CD4-positive, alpha-beta T cell treated with Interleukin-1 beta for 1 hour (primary cell): ENCODE measurements around the gene CAMTA1.

Experiments used
- DNase-seq, 2 donors: peaks; one replicate each; pipeline ENCODE4 v3.0.0-alpha.2; 2020 to 2022

CAMTA1 gene

DNA sequence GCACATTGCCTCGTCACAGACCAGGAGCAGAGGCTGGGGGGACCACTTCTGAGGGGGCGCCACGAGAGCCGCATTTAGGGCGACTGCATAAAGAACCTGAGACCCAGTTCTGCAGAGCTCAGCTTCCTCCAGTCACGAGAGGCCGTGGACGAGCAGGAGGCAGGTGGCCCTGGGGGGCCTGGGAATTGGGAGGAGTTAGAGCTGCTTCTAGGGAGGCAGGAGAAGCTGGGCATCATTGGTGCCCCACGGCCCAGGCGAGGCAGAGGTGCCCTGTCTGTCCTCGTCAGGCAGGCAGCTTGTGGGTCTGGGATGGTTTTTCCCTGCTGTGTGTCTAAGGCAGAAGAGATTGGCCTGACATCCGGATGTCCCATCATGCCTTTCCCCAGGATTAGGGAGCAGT is 389.3 kb downstream of the CAMTA1 start:
- DNase-seq = no peak

DNA sequence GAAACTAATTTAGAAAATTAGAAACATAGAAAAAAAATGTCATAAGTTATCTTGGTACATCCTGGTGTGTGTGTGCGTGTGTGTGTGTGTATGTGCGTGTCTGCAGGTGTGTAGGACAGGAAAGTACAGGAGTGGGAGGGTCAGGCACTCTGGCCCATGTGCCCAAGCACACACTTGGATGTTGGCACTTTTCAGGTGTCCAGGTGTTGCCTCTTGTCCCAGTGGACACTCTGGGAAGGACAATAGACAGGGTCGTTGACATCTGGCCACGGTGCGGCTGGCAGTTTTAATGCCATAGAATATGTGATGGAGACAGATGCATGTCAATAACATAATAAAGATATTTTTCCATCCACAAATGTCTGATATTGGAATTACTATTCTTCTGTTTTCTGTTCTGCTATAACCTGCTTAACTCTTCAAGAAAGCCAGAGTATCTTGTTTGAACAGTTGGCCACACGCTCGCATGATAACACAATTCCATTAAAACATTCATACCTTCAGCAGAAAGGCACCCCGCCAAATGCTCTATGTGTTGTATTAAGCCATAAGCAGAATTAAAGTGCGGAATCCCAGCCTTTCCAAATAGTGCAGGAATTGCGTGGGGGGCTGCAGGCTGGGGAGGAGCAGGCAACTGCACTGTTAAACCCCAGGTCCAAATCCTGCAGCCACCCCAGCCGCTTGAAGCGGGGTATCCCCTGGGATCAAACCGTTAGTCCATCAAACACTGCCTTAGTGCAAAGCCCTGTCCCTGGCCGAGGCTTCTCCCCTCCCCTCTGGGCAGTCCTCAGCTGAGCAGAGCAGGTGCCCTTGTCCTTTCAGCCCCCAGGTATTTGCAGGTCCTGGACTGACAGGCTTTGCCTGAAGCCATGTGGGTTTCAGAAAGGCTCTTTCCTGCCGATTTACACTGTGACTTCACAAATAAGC is 390.0 kb downstream of the CAMTA1 start:
- no peak for DNase-seq

DNA sequence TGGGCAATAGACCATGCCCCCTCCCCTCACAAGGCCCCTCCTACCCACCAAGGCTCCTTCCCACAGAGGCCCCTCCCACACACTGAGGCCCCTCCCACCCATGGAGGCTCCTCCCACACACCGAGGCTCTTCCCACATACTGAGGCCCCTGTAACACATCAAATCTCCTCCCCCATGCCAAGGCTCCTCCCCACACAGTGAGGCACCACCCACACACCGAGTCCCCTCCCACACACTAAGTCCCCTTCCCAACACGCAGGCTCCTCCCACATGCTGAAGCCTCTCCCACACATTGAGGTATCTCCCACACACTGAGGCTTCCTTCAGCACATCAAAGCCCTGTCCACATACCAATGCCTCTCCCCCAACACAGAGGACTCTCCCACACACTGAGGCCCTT is 391.8 kb downstream of the CAMTA1 start:
- DNase-seq = no peak

GRCh38 chr1:7177438-7178146 is 392.3 kb downstream of the CAMTA1 start:
- DNase-seq = no peak

GRCh38 chr1:7178336-7178735 is 393.1 kb downstream of the CAMTA1 start:
- no peak for DNase-seq

- no peak for DNase-seq
These were observed 393.5 kb downstream of the CAMTA1 start for GRCh38 chr1:7178741-7179140.

GRCh38 chr1:7185721-7186120 is 400.5 kb downstream of the CAMTA1 start:
- DNase-seq = no peak

DNA sequence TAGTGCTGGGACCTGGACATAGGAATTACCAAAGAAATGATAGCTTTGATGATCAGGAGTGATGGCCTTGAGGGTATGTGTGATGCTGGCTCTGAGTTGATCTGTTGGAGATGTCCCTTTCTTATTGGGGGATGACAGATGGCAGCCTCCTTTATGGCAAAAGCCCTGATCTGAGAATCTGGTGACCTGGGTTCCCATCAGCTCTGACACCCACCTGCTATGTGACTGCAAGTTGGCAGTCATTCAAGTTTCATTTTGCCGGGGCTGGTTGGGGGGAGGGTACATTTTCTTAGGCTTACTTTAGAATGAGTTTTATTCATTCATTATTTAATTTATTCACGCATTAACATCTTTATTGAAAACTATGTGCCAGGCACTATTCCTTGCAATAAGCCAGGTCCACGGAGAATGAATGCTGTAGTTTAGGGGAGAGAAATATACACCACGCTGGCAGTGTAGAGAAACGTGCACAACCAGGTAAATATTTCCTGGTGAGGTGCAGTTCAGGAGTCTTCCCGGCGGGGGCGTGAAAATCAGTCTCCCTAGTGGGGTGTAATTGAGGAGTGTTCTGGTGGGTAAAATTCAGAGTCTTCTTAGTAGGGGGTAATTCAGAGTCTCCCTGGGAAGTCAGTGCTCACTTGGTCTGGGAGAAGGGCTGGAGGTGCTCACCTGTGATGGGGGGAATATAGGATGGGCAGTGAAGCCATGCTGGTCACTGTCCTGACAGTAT is 401.3 kb downstream of the CAMTA1 start:
- no peak for DNase-seq

DNA sequence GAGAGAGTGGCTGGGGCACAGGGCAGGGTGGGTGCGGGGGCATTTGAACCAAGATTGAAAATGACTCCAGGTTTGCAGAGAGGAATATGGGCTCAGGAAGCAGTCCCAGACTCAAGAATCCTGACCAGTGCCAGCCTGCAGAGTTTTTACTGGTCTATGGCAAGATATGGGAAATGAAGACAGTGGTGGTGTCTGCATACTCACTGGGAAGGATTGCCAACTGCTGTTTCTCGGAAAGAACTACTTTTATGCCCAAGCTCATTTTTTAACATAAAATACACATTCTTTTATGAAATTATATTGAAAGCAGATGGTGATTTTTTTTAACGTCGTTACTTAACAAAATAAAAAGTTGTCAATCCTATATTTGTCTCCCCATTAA is 401.8 kb downstream of the CAMTA1 start:
- DNase-seq = no peak

- no peak for DNase-seq
These were observed 405.0 kb downstream of the CAMTA1 start for GRCh38 chr1:7190261-7190660.

GRCh38 chr1:7192453-7192852 is 407.2 kb downstream of the CAMTA1 start:
- DNase-seq = no peak

DNA sequence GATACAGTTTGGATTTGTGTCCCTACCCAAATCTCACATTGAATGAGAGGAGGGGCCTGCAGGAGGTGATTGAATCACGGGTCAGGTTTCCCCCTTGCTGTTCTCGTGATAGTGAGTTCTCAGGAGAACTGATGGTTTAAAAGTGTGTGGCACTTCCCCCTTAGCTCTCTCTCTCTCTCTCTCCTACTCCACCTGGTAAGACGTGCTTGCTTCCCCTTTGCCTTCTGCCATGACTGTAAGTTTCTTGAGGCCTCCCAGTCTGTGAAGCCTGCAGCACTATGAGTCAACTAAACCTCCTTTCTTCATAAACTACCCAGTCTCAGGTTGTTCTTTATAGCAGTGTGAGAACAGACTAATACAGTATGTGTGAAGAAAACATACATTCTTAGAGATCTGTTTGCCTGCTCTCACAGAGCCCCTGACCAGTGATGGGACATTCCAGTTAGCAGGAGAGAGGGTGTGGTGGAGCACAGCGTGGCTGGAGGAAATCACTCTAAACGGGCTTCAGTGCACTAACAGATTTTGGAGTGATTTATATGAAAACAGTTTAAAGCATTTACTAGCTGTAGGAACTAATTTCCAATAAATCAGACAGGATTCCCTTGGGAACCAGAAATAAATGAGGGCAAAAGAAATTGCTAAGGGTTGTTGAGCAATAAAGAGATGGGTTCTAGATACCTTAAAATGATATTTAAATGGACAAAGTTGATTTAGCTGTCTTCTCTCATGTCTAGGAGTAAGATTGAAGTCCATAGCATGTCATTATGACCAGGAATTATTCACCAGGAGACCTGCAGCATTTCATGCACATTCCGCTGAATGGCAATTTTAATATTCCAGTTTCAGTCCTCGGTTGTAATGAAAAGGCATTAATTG is 411.0 kb downstream of the CAMTA1 start:
- DNase-seq = no peak

DNA sequence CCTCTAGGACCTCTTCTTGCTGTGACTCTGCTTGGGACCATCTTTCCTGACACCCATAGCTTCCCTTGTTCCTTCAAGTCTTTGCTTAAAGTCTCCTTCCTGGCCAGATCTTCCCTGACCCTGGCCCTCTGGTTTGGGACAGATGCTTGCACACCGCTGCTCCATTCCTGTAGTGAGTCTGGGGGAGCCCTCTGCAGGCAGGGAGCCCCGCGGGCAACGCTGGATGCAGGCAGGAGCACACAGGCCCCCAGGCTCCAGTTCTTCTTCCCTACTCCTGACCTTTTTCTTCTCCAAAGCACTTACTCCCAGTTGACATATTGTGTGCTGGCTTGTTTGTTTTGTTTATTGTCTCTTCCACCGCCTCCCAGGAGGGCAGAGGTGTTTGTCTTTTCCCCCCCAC is 413.4 kb downstream of the CAMTA1 start:
- DNase-seq = no peak

- no peak for DNase-seq
These were observed 414.0 kb downstream of the CAMTA1 start for GRCh38 chr1:7199077-7199779.

DNA sequence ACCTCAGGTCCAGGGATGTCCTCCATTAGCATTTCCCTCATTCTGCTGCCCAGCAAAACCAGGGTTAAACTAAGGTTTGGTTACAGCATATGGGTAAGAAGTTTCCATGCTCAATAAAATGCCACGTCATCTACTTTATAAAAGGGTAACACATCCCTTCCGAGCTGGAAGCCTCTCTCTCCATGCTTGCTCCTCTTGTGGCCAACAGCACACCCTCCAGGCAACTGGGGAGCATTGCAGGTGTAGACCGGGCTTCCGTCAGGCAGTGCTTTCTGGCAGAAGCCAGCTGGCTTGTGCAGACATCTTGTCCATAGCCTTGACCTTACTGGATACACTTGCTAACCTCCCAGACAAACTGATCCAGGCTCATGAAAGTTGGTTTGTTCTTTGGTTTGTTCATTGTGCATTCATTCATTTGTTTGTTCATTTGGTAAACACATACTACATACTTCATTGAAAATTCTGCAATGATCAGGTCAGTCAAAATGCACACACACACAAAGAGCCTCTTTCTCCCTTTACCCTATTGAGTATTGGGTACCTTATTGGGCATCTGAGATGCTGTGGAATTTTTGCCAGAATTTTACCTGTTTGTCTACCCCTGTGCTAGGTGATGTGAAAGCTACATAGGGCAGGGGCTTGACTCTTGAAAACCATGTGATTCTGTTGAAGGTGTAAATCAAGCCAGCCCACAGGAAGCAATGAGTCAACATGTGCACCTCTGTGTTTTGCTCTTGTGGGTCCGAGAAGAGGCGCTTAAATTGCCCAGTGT is 422.8 kb downstream of the CAMTA1 start:
- no peak for DNase-seq

DNA sequence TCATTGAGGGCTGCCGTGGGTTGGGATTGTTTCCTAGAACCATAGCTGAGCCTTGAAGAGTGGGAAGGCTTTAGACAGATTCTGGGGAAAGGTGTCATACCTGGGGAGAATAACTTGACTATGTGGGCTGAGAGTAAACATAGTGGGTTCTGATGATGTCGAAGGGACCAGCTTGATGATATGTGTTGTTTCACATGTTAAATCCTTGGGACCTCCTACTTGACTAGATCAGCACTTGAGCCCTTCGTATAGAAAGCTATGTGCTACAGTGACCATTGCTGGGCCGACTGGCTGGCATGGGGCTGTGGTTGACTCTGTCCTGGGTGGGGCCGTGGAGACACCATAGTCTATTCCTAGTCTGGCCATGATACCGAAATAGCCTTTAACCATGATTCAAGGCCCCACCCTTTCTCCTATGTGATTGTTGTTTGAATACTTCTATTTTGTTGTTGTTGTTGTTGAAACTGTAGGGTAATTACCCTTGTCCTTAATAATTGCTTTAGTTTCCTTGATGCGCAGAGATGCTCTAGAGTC is 423.5 kb downstream of the CAMTA1 start:
- no peak for DNase-seq

DNA sequence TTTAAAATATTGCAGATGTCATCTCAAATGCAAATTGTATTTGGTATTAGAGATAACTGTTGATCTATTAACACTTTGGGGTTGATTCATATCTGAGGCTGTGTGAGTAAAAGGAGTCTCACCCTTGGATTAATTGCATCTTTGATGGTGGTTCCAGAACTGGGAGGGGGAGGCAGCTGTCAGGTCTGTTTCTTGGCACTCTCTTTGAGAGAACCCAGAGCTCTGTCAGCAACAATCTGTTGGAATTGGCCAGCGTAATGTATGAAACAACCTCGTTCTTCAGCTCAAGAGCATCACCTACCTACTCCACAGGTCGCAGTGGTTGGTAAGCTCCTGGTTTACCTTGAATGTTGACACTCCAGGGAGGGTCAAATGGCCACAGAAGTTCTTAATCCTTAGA is 424.1 kb downstream of the CAMTA1 start:
- DNase-seq = no peak

GRCh38 chr1:7218210-7218832 is 433.1 kb downstream of the CAMTA1 start:
- DNase-seq = peak in 1 of 2 donors; percentile 27

DNA sequence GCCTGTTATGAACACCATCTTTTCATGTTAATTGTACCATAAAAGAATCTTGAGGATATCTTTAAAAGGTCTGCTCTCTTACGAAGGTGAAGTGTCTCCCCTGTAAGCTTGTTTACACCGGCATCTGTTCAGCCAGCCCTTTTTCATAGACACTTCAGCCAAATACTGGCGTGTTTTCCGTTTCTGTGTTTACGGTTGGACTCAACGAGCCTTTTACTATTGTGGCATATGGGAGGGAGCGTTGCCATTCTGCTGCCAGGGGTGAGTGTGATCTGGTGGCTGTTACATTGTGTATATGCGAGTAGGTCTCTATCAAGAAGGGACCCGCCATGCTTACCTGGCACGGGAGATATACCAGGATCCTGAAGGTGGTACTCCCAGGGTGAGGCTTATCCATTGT is 433.8 kb downstream of the CAMTA1 start:
- no peak for DNase-seq

DNA sequence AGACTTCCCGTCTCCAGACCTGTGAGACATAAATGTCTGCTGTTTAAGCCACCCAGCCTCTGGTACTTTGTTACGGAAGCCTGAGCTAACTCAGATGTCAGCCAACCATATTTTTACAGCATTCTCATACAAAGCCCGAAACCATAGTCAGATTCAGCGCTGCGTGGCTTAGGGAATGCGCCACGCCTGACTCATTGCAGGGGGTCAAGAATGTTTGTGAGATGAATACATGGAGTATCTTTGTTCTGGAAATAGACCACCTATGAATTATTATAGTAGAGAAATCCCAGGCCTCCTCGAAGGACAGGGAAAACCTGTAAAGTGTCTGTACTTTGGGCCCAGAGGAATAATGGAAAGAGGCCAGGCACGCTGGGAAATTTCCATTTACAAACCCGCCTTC is 434.8 kb downstream of the CAMTA1 start:
- no peak for DNase-seq
